ENCODE measurements around the gene IGF1. TPM values are rescaled to one million over a fixed set of nuclear protein-coding genes. Genes with fewer than 3 reads are reported as not detected.

IGF1 gene
- total RNA-seq, 2 experiments from 2014 or later: not detected

GRCh38 chr12:102433304-102433703 lies 47.1 kb downstream of the IGF1 start:
- POLR2A ChIA-PET: no interaction called here
- no peaks in the 10 kb centered on the region for H3K9me3 Mint-ChIP-seq
- no peaks in the 10 kb centered on the region for H3K4me1 Mint-ChIP-seq (ENCODE audit: low read depth)

GRCh38 chr12:102430661-102431060 lies 49.7 kb downstream of the IGF1 start:
- H3K4me1 Mint-ChIP-seq (ENCODE audit: low read depth): no peaks in the 10 kb centered on the region
- no peak overlapping the region for H3K27ac Mint-ChIP-seq
- POLR2A ChIA-PET: no interaction called here
- no peak overlapping the region for H3K4me3 Mint-ChIP-seq
- H3K27me3 Mint-ChIP-seq: no peaks in the 10 kb centered on the region
- CTCF ChIA-PET: no interaction called here
- no peaks in the 10 kb centered on the region for H3K36me3 Mint-ChIP-seq
- intact Hi-C loops (cut with micrococcal nuclease): no loop called here
- DNase-seq: no peak
- no peaks in the 10 kb centered on the region for H3K9me3 Mint-ChIP-seq

More at GRCh38 chr12:102433304-102433703, 47.1 kb downstream of the IGF1 start:
- intact Hi-C loops (cut with micrococcal nuclease): no loop called here
- H3K27ac Mint-ChIP-seq: no peak overlapping the region
- CTCF ChIA-PET: no interaction called here
- no peak overlapping the region for H3K4me3 Mint-ChIP-seq
- peaks cover 3% of the 10 kb centered on the region for H3K27me3 Mint-ChIP-seq
- no peaks in the 10 kb centered on the region for H3K36me3 Mint-ChIP-seq
- no peak for DNase-seq

DNA sequence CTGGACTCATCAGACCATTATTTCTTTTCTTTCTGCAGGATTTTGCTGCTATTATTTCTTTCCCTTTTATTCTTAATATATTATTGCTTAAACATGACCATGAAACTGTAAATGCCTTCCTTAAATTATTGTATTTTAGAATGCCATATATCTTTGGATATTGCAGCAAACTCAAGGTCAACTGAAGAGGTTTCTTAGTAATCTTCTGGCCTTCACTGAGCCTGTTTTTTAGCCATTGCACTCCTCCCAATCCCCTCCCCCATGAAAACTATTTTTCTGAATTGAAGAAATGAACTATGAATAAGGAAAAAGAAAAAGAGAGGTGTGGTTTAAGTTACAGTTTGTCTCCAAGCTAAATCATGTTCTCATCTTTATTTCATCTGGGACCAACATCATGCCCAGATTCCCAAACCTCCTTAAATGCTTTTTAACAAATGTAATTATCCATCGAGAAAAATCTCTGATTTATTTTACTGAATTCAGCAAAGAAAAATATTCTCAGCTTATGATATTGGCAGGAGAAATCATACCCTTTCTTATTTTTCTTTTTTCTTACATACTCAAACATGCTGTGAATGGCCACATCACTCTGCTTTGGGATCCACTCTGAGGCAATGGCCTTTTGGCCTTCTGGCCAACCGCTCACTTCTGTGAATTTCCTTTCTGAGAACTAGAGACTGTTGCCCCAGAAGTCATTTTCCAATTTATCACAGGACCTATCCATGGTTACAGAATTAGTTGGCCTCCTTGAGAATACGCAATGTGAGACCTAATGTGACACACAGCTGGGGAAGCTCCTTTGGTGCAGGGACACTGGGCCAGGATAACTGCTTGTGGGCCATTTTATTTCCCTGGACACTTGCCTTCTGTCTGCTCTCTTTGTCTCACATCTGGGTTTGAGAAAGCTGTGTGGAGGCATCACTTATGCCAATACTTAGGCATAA lies 50.9 kb downstream of the IGF1 start:
- CTCF ChIA-PET: no interaction called here
- Mint-ChIP-seq H3K4me3 (no peak overlapping the region), H3K27me3 (no peaks in the 10 kb centered on the region), H3K27ac (no peak overlapping the region), H3K36me3 (no peaks in the 10 kb centered on the region), H3K4me1 (ENCODE audit: low read depth) (no peaks in the 10 kb centered on the region), H3K9me3 (no peaks in the 10 kb centered on the region)
- intact Hi-C loops (cut with micrococcal nuclease): no loop called here
- POLR2A ChIA-PET: interaction anchor here (0.6 kb wide), 1 partner anchor 1696 kb away, joined by 3 read pairs; no protein-coding TSS in a partner anchor
- DNase-seq: no peak

DNA sequence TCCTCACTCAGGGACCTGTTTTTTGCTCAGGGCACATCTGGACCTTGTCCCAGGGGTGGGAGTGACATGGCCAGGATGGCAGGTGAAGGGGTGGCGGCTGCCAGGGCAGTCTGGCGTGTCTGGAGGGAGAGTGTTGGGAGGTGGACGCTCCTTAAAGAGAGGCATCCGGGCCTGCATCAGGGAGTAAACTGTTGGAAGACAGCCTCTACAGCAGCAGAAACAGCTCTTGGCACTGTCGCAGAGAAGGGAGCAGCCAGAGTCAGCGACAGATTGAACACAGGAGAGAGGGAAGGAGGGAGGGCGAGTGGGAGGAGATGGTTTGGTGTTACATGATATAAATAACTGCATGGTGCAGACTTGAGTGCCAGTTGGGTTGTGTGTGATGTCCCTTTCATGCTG lies 52.8 kb downstream of the IGF1 start:
- H3K9me3 Mint-ChIP-seq: no peaks in the 10 kb centered on the region
- POLR2A ChIA-PET: no interaction called here
- H3K4me1 Mint-ChIP-seq (ENCODE audit: low read depth): no peaks in the 10 kb centered on the region
- CTCF ChIA-PET: no interaction called here
- no peak for DNase-seq
- intact Hi-C loops (cut with micrococcal nuclease): no loop called here
- H3K36me3 Mint-ChIP-seq: no peaks in the 10 kb centered on the region
- no peaks in the 10 kb centered on the region for H3K27me3 Mint-ChIP-seq
- H3K27ac Mint-ChIP-seq: no peak overlapping the region
- H3K4me3 Mint-ChIP-seq: no peak overlapping the region

DNA sequence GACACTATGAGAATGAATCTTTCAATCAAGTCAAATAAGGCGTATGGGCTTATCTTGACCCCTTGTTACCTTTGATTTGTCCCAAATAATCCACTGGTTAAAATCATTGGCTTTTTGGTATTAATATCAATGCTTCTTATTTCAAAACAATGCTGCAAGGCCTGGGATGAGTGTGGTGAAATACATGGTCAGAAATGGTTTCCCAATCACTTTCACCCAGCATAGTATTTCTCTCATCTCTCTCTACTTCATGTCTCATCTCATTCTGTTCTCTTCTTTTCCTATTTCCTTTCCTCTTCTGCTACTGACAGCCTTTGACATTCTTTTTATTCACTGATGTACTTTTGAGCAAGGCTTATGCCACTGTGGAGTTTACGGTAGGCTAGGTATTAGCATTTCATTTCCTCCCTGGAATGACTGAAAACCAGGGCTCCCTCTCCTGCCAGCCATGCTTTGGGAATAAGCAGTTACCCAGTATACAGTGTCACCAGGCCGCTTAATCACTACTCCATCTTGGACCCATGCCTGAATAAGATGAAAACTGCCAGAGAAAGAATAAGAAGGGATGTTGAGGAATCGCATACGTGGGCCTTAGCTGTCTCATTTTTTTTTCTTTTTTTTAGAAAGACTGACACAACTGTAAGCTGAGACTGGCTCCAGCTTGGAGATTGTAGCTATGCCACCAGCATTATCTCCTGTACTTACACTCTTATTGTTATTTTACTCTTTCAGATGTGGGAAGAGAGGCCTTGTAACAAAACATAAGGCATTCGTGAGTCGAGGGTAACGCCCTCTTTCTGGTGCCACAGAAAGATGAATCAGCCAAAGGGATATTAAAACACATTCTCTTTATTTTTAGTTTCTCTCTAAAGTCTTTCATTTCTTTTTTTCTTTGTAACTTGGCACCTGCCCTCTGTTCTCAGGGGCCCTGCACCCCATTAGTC lies 53.5 kb downstream of the IGF1 start:
- no peak overlapping the region for H3K4me3 Mint-ChIP-seq
- no peaks in the 10 kb centered on the region for H3K27me3 Mint-ChIP-seq
- no peaks in the 10 kb centered on the region for H3K4me1 Mint-ChIP-seq (ENCODE audit: low read depth)
- H3K36me3 Mint-ChIP-seq: no peaks in the 10 kb centered on the region
- no peak for DNase-seq
- no peaks in the 10 kb centered on the region for H3K9me3 Mint-ChIP-seq
- intact Hi-C loops (cut with micrococcal nuclease): no loop called here
- CTCF ChIA-PET: interaction anchor here (0.6 kb wide), 1 partner anchor 257 kb away, joined by 3 read pairs; no protein-coding TSS in a partner anchor
- POLR2A ChIA-PET: no interaction called here
- no peak overlapping the region for H3K27ac Mint-ChIP-seq

DNA sequence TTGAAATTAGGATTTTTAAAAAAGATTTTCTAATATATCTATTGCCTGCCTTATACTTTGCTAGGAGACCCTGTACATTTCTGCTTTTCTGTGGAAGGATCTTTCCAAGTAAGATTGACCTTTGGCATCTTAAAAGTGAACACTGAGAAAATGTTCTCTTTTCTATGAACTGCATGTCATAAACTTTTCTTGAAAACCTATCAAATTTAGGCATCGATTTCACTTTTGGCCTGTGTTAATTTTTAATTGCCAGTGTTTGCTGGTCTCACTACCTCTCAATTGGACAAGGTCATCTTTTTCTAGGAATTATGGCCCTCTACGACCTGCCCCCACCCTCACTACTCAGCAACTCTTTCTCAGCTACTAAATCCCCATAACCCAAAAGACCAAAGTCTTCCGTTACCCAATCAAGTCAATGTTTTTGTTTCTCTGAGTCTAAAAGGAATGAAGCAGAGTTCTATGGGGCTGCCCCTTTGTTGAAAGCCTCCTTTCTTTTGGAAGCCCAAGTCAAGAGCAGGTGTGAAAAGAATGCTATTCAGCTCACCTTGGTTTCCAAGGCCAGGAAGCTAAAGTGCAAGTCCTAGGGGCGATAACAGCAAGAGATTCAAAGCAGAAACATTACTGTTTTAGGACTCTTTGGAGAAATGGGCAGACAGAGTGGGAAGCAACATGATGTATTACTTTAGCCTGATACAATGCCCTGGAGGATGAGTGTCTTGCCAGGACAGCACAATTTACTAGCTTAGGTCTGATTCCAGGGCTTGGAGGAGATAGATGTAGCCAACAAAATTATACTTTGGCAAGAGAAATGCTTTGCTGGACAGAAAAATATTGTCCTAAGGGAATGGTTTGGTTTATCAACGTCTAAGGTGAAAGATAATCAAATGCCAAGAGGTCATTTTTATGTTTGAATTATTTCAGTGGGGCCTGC lies 55.0 kb downstream of the IGF1 start:
- H3K4me3 Mint-ChIP-seq: no peak overlapping the region
- no peaks in the 10 kb centered on the region for H3K36me3 Mint-ChIP-seq
- H3K4me1 Mint-ChIP-seq (ENCODE audit: low read depth): no peaks in the 10 kb centered on the region
- ChIA-PET POLR2A (no interaction called here), CTCF (no interaction called here)
- intact Hi-C loops (cut with micrococcal nuclease): no loop called here
- H3K27ac Mint-ChIP-seq: no peak overlapping the region
- no peaks in the 10 kb centered on the region for H3K9me3 Mint-ChIP-seq
- no peaks in the 10 kb centered on the region for H3K27me3 Mint-ChIP-seq
- no peak for DNase-seq

- CTCF ChIA-PET: interaction anchor here (0.6 kb wide), 1 partner anchor 189 kb away, joined by 3 read pairs; no protein-coding TSS in a partner anchor
- POLR2A ChIA-PET: no interaction called here
- Mint-ChIP-seq H3K27ac (no peak overlapping the region), H3K27me3 (no peaks in the 10 kb centered on the region), H3K36me3 (no peaks in the 10 kb centered on the region), H3K4me1 (ENCODE audit: low read depth) (no peaks in the 10 kb centered on the region), H3K4me3 (no peak overlapping the region), H3K9me3 (no peaks in the 10 kb centered on the region)
- intact Hi-C loops (cut with micrococcal nuclease): no loop called here
- DNase-seq: no peak
Observed at GRCh38 chr12:102423462-102423861, 56.9 kb downstream of the IGF1 start.

DNA sequence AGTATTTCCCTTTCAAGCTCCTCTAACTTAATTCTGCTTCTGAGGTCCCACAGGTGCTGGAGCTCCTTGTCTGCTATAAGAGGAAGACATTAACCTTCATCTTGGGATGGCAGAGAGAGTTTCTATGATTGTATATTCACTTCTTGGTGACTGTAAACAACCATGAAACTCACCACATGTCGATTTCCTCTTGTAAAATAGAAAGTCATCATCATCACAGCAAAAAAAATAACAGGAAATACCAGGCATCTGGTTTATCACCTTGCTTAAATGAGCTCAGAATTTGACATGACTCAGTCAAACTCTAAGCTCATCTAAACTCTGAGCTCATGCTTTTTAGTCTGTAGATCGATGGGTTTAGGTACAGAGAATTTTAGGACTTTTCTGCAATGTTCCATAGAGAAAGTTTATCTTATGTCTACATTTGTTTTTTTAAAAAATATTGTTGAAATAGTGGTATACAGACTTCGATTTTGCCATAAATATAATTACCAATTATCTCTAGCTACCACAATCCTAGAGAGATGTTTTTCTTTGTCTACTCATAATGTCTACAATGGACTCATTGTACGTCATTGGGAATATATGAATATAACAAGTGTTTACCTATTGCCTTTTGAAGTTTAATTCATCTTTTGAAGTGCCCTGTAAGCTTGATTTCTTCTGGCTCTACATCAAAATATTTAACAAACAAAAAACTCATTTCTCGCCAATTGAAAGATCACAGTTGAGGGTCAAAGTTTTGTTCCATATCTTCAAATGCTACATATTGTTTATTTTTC lies 58.4 kb downstream of the IGF1 start:
- POLR2A ChIA-PET: no interaction called here
- intact Hi-C loops (cut with micrococcal nuclease): no loop called here
- CTCF ChIA-PET: interaction anchor here (1.0 kb wide), 1 partner anchor 18 kb away, joined by 3 read pairs; no protein-coding TSS in a partner anchor

DNA sequence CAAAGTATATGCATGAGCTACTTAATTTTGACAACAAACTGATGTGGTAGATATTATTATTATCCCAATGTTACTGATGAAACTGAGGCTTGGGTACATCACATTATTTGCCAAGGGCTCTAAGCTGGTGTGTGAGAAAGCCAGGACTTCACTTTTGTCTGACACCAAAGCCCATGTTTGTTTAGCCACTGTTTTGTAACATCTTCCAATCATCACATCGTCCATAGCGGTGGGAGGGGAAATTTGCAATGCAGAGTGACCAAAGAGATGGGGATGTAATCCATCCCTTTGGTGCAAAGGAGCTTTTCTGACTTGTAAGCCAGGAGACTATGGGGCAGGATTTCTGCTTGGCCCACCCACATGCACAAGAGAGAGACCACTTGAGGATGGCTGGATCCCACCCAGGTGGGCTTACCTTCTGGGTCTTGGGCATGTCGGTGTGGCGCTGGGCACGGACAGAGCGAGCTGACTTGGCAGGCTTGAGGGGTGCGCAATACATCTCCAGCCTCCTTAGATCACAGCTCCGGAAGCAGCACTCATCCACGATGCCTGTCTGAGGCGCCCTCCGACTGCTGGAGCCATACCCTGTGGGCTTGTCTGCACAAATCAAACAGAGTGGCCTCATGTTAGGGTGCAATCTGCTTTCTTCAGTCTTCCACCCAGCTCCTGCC lies 61.1 kb downstream of the IGF1 start:
- Mint-ChIP-seq H3K36me3 (no peaks in the 10 kb centered on the region), H3K4me1 (ENCODE audit: low read depth) (no peaks in the 10 kb centered on the region), H3K27me3 (no peaks in the 10 kb centered on the region), H3K9me3 (no peaks in the 10 kb centered on the region), H3K27ac (no peak overlapping the region), H3K4me3 (no peak overlapping the region)
- POLR2A ChIA-PET: no interaction called here
- CTCF ChIA-PET: no interaction called here
- no peak for DNase-seq
- intact Hi-C loops (cut with micrococcal nuclease): no loop called here

More for the DNA sequence above, 58.4 kb downstream of the IGF1 start:
- H3K27ac Mint-ChIP-seq: no peak overlapping the region
- no peak overlapping the region for H3K4me3 Mint-ChIP-seq
- H3K4me1 Mint-ChIP-seq (ENCODE audit: low read depth): no peaks in the 10 kb centered on the region
- H3K36me3 Mint-ChIP-seq: no peaks in the 10 kb centered on the region
- DNase-seq: no peak
- H3K9me3 Mint-ChIP-seq: no peaks in the 10 kb centered on the region
- H3K27me3 Mint-ChIP-seq: no peaks in the 10 kb centered on the region

- POLR2A ChIA-PET: no interaction called here
- no peak overlapping the region for H3K27ac Mint-ChIP-seq
- H3K27me3 Mint-ChIP-seq: peaks cover 2% of the 10 kb centered on the region
- no peaks in the 10 kb centered on the region for H3K9me3 Mint-ChIP-seq
- no peak overlapping the region for H3K4me3 Mint-ChIP-seq
- no peaks in the 10 kb centered on the region for H3K36me3 Mint-ChIP-seq
- CTCF ChIA-PET: no interaction called here
- intact Hi-C loops (cut with micrococcal nuclease): no loop called here
- DNase-seq: no peak
- H3K4me1 Mint-ChIP-seq (ENCODE audit: low read depth): no peaks in the 10 kb centered on the region
Observed at GRCh38 chr12:102417055-102417454, 63.3 kb downstream of the IGF1 start.

- no peak overlapping the region for H3K4me3 Mint-ChIP-seq
- CTCF ChIA-PET: no interaction called here
- intact Hi-C loops (cut with micrococcal nuclease): no loop called here
Observed at GRCh38 chr12:102415515-102415914, 64.8 kb downstream of the IGF1 start.

More at GRCh38 chr12:102415515-102415914, 64.8 kb downstream of the IGF1 start:
- peaks cover 2% of the 10 kb centered on the region for H3K27me3 Mint-ChIP-seq
- H3K9me3 Mint-ChIP-seq: no peaks in the 10 kb centered on the region
- H3K27ac Mint-ChIP-seq: no peak overlapping the region
- POLR2A ChIA-PET: no interaction called here
- no peaks in the 10 kb centered on the region for H3K4me1 Mint-ChIP-seq (ENCODE audit: low read depth)
- no peak for DNase-seq
- no peaks in the 10 kb centered on the region for H3K36me3 Mint-ChIP-seq

Data from activated CD4-positive, alpha-beta memory T cell treated with anti-CD3 and anti-CD28 coated beads for 36 hours (primary cell).